Measurements from ENCODE around the gene LIF.

Gene LIF

DNA sequence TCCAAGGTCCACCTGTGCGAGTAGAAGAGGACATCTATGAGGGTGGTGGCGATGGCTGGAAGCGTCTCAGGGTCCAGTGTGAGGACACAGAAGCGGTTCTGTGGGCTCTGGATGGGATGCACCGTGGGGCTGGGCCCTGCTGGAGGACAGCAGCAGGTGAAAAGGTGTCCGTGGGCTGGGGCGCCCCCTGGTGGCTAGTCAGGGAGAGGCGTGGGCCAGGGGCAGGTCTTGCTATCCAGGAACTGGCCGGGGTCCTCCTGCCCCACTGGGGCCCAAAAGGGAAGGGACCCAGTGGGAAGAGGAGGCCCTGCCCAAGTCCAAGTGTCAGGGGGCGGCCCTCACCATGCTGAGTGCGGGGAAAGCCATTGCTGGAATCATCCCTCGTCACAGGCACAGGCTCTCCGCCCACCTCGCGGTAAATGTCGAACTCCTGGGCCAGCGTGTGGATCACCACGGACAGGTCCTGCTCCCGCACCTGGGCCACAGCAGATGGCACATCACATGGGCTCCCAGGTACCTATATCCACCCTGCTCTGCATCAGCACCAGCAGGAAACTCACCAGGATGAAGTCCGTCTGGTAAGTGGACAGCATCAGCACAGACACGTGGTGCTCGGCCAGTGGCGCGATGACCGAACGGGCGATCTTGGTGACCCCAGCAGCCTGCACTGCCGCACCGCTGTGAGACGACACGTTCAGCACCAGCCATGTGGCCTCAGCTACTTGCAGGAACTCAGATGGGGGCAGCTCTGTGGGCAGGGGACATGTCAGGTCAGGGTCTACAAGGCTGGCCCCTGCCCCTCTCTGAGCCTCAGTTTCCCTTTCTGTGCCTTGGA is 40.5 kb upstream of the LIF start:
- peak; percentile 62 for DNase-seq (ENCODE audit: low spot score)
- Histone ChIP-seq H3K4me2 (ENCODE audit: insufficient read depth, low read length, poor library complexity, severe bottlenecking) (no peak overlapping the region), H3K9ac (ENCODE audit: low read depth, low read length, poor library complexity) (peak overlapping the region; percentile 56), H3K27me3 (ENCODE audit: control insufficient read depth in 3 of 3, insufficient read depth in 3 of 3, low read depth in 1 of 3, low read length in 3 of 3) (peaks cover 0 to 6% (median 0%) of the 10 kb centered on the region in 3 experiments), H3K4me3 (ENCODE audit: low read length in 2 of 2) (no peak overlapping the region), H3K4me1 (ENCODE audit: control insufficient read depth in 2 of 2, insufficient read depth in 1 of 2, low read depth in 1 of 2, low read length in 2 of 2) (peaks cover 15 to 18% of the 10 kb centered on the region in 2 donors), H3K18ac (ENCODE audit: low read length) (peak overlapping the region; percentile 23), H3K27ac (replicated peaks; ENCODE audit: low read length) (no peak overlapping the region), H2BK15ac (ENCODE audit: low read length) (peak overlapping the region; percentile 55), H3K36me3 (replicated peaks in 1 of 2; ENCODE audit: control insufficient read depth in 2 of 2, insufficient read depth in 2 of 2, low read length in 2 of 2) (no peaks in the 10 kb centered on the region), H3K23ac (ENCODE audit: low read depth, low read length, poor library complexity) (peak overlapping the region; percentile 76), H2BK5ac (ENCODE audit: low read length) (peak overlapping the region; percentile 56), H2BK120ac (ENCODE audit: low read depth, low read length) (peak overlapping the region; percentile 52), H2AFZ (ENCODE audit: low read length) (no peak overlapping the region), H4K8ac (ENCODE audit: low read depth, low read length) (no peak overlapping the region), H3K79me1 (ENCODE audit: low read depth, low read length) (no peaks in the 10 kb centered on the region), H4K91ac (ENCODE audit: low read depth, low read length, poor library complexity) (no peak overlapping the region), H3K14ac (ENCODE audit: low read length) (no peak overlapping the region), H3K9me3 (replicated peaks in 1 of 2; ENCODE audit: control insufficient read depth in 2 of 2, insufficient read depth in 1 of 2, low read depth in 1 of 2, low read length in 2 of 2) (no peaks in the 10 kb centered on the region), H2BK12ac (ENCODE audit: low read length) (peak overlapping the region; percentile 59), H2AK5ac (ENCODE audit: low read depth, low read length) (peak overlapping the region; percentile 98), H3K4ac (ENCODE audit: low read length) (no peak overlapping the region)
- WGBS, 2 donors (ENCODE audit: extremely low coverage in 2 of 2, insufficient read length in 2 of 2, insufficient replicate concordance in 1 of 2) = no CpG with 5 or more reads among the region's 31 CpGs

GRCh38 chr22:30286331-30286730 is 39.8 kb upstream of the LIF start:
- Histone ChIP-seq H3K9ac (ENCODE audit: low read depth, low read length, poor library complexity) (no peak overlapping the region), H2BK15ac (ENCODE audit: low read length) (peak overlapping the region; percentile 55), H3K4me1 (ENCODE audit: control insufficient read depth in 2 of 2, insufficient read depth in 1 of 2, low read depth in 1 of 2, low read length in 2 of 2) (peaks cover 15 to 18% of the 10 kb centered on the region in 2 donors), H3K4ac (ENCODE audit: low read length) (no peak overlapping the region), H3K4me3 (ENCODE audit: low read length in 2 of 2) (no peak overlapping the region), H3K79me1 (ENCODE audit: low read depth, low read length) (no peaks in the 10 kb centered on the region), H3K4me2 (ENCODE audit: insufficient read depth, low read length, poor library complexity, severe bottlenecking) (no peak overlapping the region), H4K8ac (ENCODE audit: low read depth, low read length) (no peak overlapping the region), H3K27me3 (ENCODE audit: control insufficient read depth in 3 of 3, insufficient read depth in 3 of 3, low read depth in 1 of 3, low read length in 3 of 3) (peaks cover 0 to 6% (median 0%) of the 10 kb centered on the region in 3 experiments), H3K18ac (ENCODE audit: low read length) (peak overlapping the region; percentile 71), H2BK5ac (ENCODE audit: low read length) (peak overlapping the region; percentile 56), H2BK120ac (ENCODE audit: low read depth, low read length) (peak overlapping the region; percentile 81), H3K9me3 (replicated peaks in 1 of 2; ENCODE audit: control insufficient read depth in 2 of 2, insufficient read depth in 1 of 2, low read depth in 1 of 2, low read length in 2 of 2) (no peaks in the 10 kb centered on the region), H2AFZ (ENCODE audit: low read length) (no peak overlapping the region), H2BK12ac (ENCODE audit: low read length) (no peak overlapping the region), H4K91ac (ENCODE audit: low read depth, low read length, poor library complexity) (no peak overlapping the region), H3K23ac (ENCODE audit: low read depth, low read length, poor library complexity) (peak overlapping the region; percentile 62), H3K14ac (ENCODE audit: low read length) (no peak overlapping the region), H3K27ac (replicated peaks; ENCODE audit: low read length) (no peak overlapping the region), H3K36me3 (replicated peaks in 1 of 2; ENCODE audit: control insufficient read depth in 2 of 2, insufficient read depth in 2 of 2, low read length in 2 of 2) (no peaks in the 10 kb centered on the region), H2AK5ac (ENCODE audit: low read depth, low read length) (peak overlapping the region; percentile 95)
- no CpG with 5 or more reads among the region's 5 CpGs for WGBS, 2 donors (ENCODE audit: extremely low coverage in 2 of 2, insufficient read length in 2 of 2, insufficient replicate concordance in 1 of 2)
- DNase-seq (ENCODE audit: low spot score) = no peak

DNA sequence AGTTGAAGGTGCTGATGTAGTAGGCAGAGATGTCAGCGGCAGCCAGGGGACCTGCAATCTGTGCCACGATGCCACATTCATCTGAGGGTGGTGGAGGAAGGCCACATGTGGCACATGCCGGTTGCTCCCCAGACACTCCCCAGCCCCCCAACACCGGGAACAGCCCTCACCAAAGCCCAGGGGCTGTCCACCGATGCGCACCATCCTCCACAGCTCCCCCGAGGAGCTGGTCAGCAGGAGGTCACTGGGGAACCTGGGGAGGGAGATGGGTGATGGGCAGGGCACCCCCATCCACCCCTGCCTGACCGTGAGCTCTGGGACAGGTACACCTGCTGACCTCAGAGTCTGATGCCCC is 39.3 kb upstream of the LIF start:
- H3K4me3 ChIP-seq (ENCODE audit: low read length in 2 of 2) = no peak overlapping the region
- H3K4me1 ChIP-seq (ENCODE audit: control insufficient read depth in 2 of 2, insufficient read depth in 1 of 2, low read depth in 1 of 2, low read length in 2 of 2) = peaks cover 13 to 17% of the 10 kb centered on the region in 2 donors
- no peak overlapping the region for H2BK12ac ChIP-seq (ENCODE audit: low read length)
- H3K4me2 ChIP-seq (ENCODE audit: insufficient read depth, low read length, poor library complexity, severe bottlenecking) = no peak overlapping the region
- WGBS, 2 donors (ENCODE audit: extremely low coverage in 2 of 2, insufficient read length in 2 of 2, insufficient replicate concordance in 1 of 2) = no CpG with 5 or more reads among the region's 8 CpGs
- no peak overlapping the region for H2AFZ ChIP-seq (ENCODE audit: low read length)
- H3K27me3 ChIP-seq (ENCODE audit: control insufficient read depth in 3 of 3, insufficient read depth in 3 of 3, low read depth in 1 of 3, low read length in 3 of 3) = peaks cover 0 to 6% (median 0%) of the 10 kb centered on the region in 3 experiments
- H3K36me3 ChIP-seq (replicated peaks in 1 of 2; ENCODE audit: control insufficient read depth in 2 of 2, insufficient read depth in 2 of 2, low read length in 2 of 2) = no peaks in the 10 kb centered on the region
- peak overlapping the region; percentile 50 for H3K23ac ChIP-seq (ENCODE audit: low read depth, low read length, poor library complexity)
- no peak overlapping the region for H3K4ac ChIP-seq (ENCODE audit: low read length)
- H2BK120ac ChIP-seq (ENCODE audit: low read depth, low read length) = peak overlapping the region; percentile 81
- H2BK15ac ChIP-seq (ENCODE audit: low read length) = no peak overlapping the region
- H3K9ac ChIP-seq (ENCODE audit: low read depth, low read length, poor library complexity) = peak overlapping the region; percentile 66
- H3K79me1 ChIP-seq (ENCODE audit: low read depth, low read length) = no peaks in the 10 kb centered on the region
- H3K18ac ChIP-seq (ENCODE audit: low read length) = peak overlapping the region; percentile 25
- peak overlapping the region; percentile 95 for H2AK5ac ChIP-seq (ENCODE audit: low read depth, low read length)
- no peaks in the 10 kb centered on the region for H3K9me3 ChIP-seq (replicated peaks in 1 of 2; ENCODE audit: control insufficient read depth in 2 of 2, insufficient read depth in 1 of 2, low read depth in 1 of 2, low read length in 2 of 2)
- H2BK5ac ChIP-seq (ENCODE audit: low read length) = no peak overlapping the region
- H4K8ac ChIP-seq (ENCODE audit: low read depth, low read length) = no peak overlapping the region
- no peak overlapping the region for H3K14ac ChIP-seq (ENCODE audit: low read length)
- no peak overlapping the region for H3K27ac ChIP-seq (replicated peaks; ENCODE audit: low read length)
- H4K91ac ChIP-seq (ENCODE audit: low read depth, low read length, poor library complexity) = no peak overlapping the region
- DNase-seq (ENCODE audit: low spot score) = no peak

DNA sequence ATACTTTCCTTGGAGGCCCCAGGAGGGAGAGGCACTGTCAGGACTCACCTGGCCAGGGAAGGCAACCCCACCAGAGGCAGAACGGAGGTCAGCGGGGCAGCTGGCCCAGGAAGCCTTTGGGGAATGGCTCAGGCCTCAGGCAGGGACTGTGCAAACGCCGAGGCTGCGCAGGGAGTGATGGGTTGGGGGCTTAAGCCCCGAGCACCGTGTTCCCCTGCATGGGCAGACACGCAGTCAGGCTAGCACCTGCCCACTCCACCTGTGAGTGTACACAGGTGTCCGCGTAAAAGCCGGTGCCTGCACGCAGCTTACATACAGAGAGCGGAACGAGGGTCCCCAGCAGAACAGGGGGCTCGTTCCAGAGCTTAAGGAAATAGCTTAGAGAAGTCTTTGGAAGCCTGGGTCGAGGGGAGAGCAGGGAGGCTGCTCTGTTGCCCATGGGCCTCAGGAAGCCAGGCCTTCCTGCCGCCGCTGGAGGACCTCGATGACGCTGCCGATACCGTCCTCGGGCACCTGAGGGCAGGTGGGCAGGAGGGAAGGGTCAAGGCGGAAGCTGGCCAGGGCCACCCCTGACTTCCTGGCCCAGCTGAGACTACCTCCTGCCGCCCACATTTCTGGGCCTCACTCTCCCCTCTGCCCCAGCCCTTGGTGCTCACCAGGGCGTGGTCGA is 38.8 kb upstream of the LIF start:
- Histone ChIP-seq H3K27ac (replicated peaks; ENCODE audit: low read length) (no peak overlapping the region), H3K36me3 (replicated peaks in 1 of 2; ENCODE audit: control insufficient read depth in 2 of 2, insufficient read depth in 2 of 2, low read length in 2 of 2) (no peaks in the 10 kb centered on the region), H4K8ac (ENCODE audit: low read depth, low read length) (no peak overlapping the region), H2AFZ (ENCODE audit: low read length) (no peak overlapping the region), H3K4me1 (ENCODE audit: control insufficient read depth in 2 of 2, insufficient read depth in 1 of 2, low read depth in 1 of 2, low read length in 2 of 2) (peaks cover 9 to 12% of the 10 kb centered on the region in 2 donors), H3K23ac (ENCODE audit: low read depth, low read length, poor library complexity) (peak overlapping the region; percentile 50), H4K91ac (ENCODE audit: low read depth, low read length, poor library complexity) (no peak overlapping the region), H2BK5ac (ENCODE audit: low read length) (no peak overlapping the region), H3K27me3 (ENCODE audit: control insufficient read depth in 3 of 3, insufficient read depth in 3 of 3, low read depth in 1 of 3, low read length in 3 of 3) (peaks cover 0 to 6% (median 0%) of the 10 kb centered on the region in 3 experiments), H2BK12ac (ENCODE audit: low read length) (no peak overlapping the region), H3K9ac (ENCODE audit: low read depth, low read length, poor library complexity) (peak overlapping the region; percentile 66), H2BK120ac (ENCODE audit: low read depth, low read length) (no peak overlapping the region), H3K4ac (ENCODE audit: low read length) (no peak overlapping the region), H3K18ac (ENCODE audit: low read length) (peak overlapping the region; percentile 25), H2BK15ac (ENCODE audit: low read length) (no peak overlapping the region), H3K9me3 (replicated peaks in 1 of 2; ENCODE audit: control insufficient read depth in 2 of 2, insufficient read depth in 1 of 2, low read depth in 1 of 2, low read length in 2 of 2) (no peaks in the 10 kb centered on the region), H3K4me2 (ENCODE audit: insufficient read depth, low read length, poor library complexity, severe bottlenecking) (no peak overlapping the region), H3K14ac (ENCODE audit: low read length) (no peak overlapping the region), H3K4me3 (ENCODE audit: low read length in 2 of 2) (no peak overlapping the region), H2AK5ac (ENCODE audit: low read depth, low read length) (peak overlapping the region; percentile 95), H3K79me1 (ENCODE audit: low read depth, low read length) (no peaks in the 10 kb centered on the region)
- DNase-seq (ENCODE audit: low spot score) = no peak
- no CpG with 5 or more reads among the region's 27 CpGs for WGBS, 2 donors (ENCODE audit: extremely low coverage in 2 of 2, insufficient read length in 2 of 2, insufficient replicate concordance in 1 of 2)

All from neuronal stem cell (in vitro differentiated cells).